ENCODE measurements around the gene PRMT9.

- TF ChIP-seq ZNF837 (tag by site-specific recombination; IDR thresholded peaks at IDR 0.05) (no peak), ZNF664 (tag by site-specific recombination; IDR thresholded peaks at IDR 0.05) (no peak), CTCF (tag by site-specific recombination; IDR thresholded peaks at IDR 0.05) (0 out of 2 replicates have a peak, but pooled peaks have one; percentile 42), ZNF148 (tag by site-specific recombination; IDR thresholded peaks at IDR 0.05; ENCODE audit: borderline replicate concordance) (no peak), GLIS1 (tag by site-specific recombination; IDR thresholded peaks at IDR 0.05) (no peak), ZBTB11 (tag by site-specific recombination; conservative IDR thresholded peaks at IDR 0.05; ENCODE audit: low read depth) (no peak)
- TF ChIP-seq, protein P1, sequence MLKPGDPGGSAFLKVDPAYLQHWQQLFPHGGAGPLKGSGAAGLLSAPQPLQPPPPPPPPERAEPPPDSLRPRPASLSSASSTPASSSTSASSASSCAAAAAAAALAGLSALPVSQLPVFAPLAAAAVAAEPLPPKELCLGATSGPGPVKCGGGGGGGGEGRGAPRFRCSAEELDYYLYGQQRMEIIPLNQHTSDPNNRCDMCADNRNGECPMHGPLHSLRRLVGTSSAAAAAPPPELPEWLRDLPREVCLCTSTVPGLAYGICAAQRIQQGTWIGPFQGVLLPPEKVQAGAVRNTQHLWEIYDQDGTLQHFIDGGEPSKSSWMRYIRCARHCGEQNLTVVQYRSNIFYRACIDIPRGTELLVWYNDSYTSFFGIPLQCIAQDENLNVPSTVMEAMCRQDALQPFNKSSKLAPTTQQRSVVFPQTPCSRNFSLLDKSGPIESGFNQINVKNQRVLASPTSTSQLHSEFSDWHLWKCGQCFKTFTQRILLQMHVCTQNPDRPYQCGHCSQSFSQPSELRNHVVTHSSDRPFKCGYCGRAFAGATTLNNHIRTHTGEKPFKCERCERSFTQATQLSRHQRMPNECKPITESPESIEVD (tag by site-specific recombination; IDR thresholded peaks at IDR 0.05): no peak
Measured at GRCh38 chr4:147590249-147590920, 93.6 kb downstream of the PRMT9 start.
